Ascending aorta (tissue), 2 donors: ENCODE data around the gene CALML4. TPM values are rescaled to one million over a fixed set of nuclear protein-coding genes. Genes with fewer than 3 reads are reported as not detected.

Source experiments
- DNase-seq, 2 donors: peaks; one replicate each; pipeline ENCODE4 v3.0.0-alpha.2; 2019; ENCODE audit warnings: low spot score in 2 of 2
- H3K27ac ChIP-seq, 2 donors: fragments of 200-600 bp; sonication (generic); one replicate each; pipeline ENCODE4 v1.5.1; 2016 to 2017; ENCODE audit warnings: mild to moderate bottlenecking in 1 of 2
- H3K27me3 ChIP-seq: fragments of 200-600 bp; sonication (generic); one replicate; pipeline ENCODE4 v1.5.1; 2017
- H3K36me3 ChIP-seq, 2 donors: fragments of 200-600 bp; sonication (generic); one replicate each; pipeline ENCODE4 v1.5.1; 2016
- H3K4me1 ChIP-seq, 2 donors: fragments of 200-600 bp; sonication (generic); one replicate each; pipeline ENCODE4 v1.5.1; 2016 to 2017; ENCODE audit warnings: mild to moderate bottlenecking in 1 of 2
- H3K4me3 ChIP-seq, 2 donors: fragments of 200-600 bp; sonication (generic); one replicate each; pipeline ENCODE4 v1.5.1; 2016 to 2017; ENCODE audit warnings: mild to moderate bottlenecking in 1 of 2
- H3K9me3 ChIP-seq, 2 donors: fragments of 200-600 bp; sonication (generic); one replicate each; pipeline ENCODE4 v1.5.1; 2016
- intact Hi-C: fragments of 100-400 bp; cut with DNase I; formaldehyde crosslinking; loops from one replicate; pipeline ENCODE4 v1.15.1; 2023
- total RNA-seq: library from RNA; depleted of rRNA; stranded (reverse); fragments of >200 nt; gene quantifications from one replicate; pipeline ENCODE4 v1.1.0, GENCODE V29; 2016
- TF ChIP-seq, protein P1 (sequence below), 3 experiments: fragments of 200-600 bp in 2 of 3; fragments of 450-650 bp in 1 of 3; sonication (generic) in 2 of 3; IDR thresholded peaks; one replicate each; pipeline ENCODE4 v1.5.1; 2016 to 2019; ENCODE audit warnings: antibody characterized with exemption in 3 of 3, mild to moderate bottlenecking in 1 of 3, moderate library complexity in 1 of 3

The CALML4 gene
- total RNA-seq, 1 donor from 2014 or later, result 0.85 TPM

DNA sequence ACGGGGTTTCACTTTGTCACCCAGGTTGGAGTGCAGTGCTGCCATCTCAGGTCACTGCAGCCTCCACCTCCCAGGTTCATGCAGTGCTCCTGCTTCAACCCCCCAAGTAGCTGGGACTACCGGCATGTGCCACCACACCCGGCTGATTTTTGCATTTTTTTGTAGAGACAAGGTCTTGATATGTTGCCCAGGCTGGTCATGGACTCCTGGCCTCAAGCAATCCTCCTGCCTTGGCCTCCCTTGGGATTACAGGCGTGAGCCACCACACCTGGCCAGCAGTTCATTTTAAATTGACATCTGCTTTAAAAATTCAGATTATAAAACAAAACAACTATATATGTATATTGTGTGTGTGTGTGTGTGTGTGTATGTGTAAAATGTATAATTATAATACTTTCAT lies 38.3 kb downstream of the CALML4 start:
- Histone ChIP-seq H3K27ac (no peak overlapping the region), H3K27me3 (no peaks in the 10 kb centered on the region), H3K4me1 (peaks cover 0 to 6% of the 10 kb centered on the region in 2 donors), H3K36me3 (peaks cover 3 to 22% of the 10 kb centered on the region in 2 donors), H3K9me3 (no peaks in the 10 kb centered on the region), H3K4me3 (no peak overlapping the region)
- intact Hi-C loops, result no loop called here
- DNase-seq, result no peak
- TF ChIP-seq, protein P1, sequence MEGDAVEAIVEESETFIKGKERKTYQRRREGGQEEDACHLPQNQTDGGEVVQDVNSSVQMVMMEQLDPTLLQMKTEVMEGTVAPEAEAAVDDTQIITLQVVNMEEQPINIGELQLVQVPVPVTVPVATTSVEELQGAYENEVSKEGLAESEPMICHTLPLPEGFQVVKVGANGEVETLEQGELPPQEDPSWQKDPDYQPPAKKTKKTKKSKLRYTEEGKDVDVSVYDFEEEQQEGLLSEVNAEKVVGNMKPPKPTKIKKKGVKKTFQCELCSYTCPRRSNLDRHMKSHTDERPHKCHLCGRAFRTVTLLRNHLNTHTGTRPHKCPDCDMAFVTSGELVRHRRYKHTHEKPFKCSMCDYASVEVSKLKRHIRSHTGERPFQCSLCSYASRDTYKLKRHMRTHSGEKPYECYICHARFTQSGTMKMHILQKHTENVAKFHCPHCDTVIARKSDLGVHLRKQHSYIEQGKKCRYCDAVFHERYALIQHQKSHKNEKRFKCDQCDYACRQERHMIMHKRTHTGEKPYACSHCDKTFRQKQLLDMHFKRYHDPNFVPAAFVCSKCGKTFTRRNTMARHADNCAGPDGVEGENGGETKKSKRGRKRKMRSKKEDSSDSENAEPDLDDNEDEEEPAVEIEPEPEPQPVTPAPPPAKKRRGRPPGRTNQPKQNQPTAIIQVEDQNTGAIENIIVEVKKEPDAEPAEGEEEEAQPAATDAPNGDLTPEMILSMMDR (IDR thresholded peaks at IDR 0.05), result no peak

DNA sequence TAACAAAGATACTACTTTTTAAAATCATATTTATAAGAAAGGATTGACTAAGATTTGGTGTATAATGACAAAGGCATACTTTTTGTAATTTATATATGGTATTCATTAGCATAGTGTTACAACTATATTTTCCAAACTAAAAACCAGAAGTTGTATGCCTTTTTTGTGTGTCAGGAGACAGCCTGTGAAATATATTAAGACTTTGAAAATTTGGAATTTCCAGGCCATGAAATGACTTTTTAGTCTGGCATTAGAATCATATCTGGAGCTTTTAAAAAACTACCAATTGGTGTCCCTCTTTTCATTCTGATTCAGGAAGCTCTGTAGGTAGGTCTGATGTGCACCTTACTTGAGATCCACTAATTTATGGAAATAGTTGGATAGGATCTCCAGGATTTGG lies 41.9 kb downstream of the CALML4 start:
- no peaks in the 10 kb centered on the region for H3K9me3 ChIP-seq
- TF ChIP-seq, protein P1 (IDR thresholded peaks at IDR 0.05), result no peak
- peaks cover 0 to 6% of the 10 kb centered on the region in 2 donors for H3K4me1 ChIP-seq
- no peaks in the 10 kb centered on the region for H3K27me3 ChIP-seq
- H3K27ac ChIP-seq, result no peak overlapping the region
- DNase-seq, result no peak
- intact Hi-C loops, result no loop called here
- peaks cover 10 to 27% of the 10 kb centered on the region in 2 donors for H3K36me3 ChIP-seq
- H3K4me3 ChIP-seq, result no peak overlapping the region

DNA sequence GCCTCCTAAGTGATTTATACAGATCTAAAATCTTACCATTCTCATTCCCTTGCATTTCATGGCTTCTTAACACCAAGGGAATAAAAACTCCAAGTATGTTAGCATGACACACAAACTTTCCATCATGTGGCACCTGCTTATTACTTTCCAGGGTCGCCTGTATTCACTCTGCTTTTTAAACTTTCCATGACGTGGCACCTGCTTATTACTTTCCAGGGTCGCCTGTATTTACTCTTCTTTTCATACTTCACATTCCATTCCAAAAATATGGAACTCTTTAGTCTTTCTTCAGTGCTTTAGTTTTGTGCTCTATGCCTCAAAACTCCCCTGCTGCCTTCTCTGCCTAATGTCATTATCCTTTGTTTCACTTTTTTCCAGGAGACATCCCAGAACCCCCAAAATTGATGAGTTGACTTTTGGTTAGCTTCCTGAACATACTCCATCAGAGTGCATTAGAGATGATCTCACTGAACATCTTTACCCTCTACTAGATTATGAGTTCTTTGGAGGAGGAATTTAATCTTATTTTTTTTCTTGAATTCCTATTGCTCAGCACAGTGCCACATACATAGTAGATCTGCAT lies 47.0 kb downstream of the CALML4 start:
- Histone ChIP-seq H3K9me3 (no peaks in the 10 kb centered on the region), H3K36me3 (peaks cover 10 to 14% of the 10 kb centered on the region in 2 donors), H3K27me3 (no peaks in the 10 kb centered on the region), H3K4me3 (no peak overlapping the region), H3K27ac (peak overlapping the region; percentile 54 to 63), H3K4me1 (peaks cover 0 to 18% of the 10 kb centered on the region in 2 donors)
- intact Hi-C loops, result loop anchor here (5.0 kb wide), 2 partner anchors 54 to 101 kb away; no protein-coding TSS in a partner anchor
- TF ChIP-seq, protein P1 (IDR thresholded peaks at IDR 0.05), result no peak
- DNase-seq, result no peak

DNA sequence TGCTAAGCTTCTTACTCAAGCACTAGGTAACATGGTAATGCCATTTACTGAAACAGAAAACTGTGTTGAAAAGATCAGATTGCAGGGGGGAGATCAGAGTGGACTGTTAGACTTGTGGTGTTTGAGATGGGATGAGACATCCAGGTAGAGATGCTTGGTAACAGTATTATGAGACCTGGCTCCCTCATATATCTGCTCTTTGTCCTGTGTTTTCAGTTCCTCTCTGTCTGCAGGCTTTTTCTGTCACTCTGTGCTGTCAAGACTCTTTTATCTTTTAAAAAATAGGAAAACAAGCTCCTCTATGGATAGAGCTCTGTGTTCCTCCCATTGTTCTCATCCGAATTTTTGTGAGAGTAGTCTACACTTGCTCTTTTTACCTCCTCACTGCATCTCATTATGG lies 48.1 kb downstream of the CALML4 start:
- Histone ChIP-seq H3K4me1 (peaks cover 0 to 18% of the 10 kb centered on the region in 2 donors), H3K27ac (peak overlapping the region in 1 of 2 donors; percentile 63)

DNA sequence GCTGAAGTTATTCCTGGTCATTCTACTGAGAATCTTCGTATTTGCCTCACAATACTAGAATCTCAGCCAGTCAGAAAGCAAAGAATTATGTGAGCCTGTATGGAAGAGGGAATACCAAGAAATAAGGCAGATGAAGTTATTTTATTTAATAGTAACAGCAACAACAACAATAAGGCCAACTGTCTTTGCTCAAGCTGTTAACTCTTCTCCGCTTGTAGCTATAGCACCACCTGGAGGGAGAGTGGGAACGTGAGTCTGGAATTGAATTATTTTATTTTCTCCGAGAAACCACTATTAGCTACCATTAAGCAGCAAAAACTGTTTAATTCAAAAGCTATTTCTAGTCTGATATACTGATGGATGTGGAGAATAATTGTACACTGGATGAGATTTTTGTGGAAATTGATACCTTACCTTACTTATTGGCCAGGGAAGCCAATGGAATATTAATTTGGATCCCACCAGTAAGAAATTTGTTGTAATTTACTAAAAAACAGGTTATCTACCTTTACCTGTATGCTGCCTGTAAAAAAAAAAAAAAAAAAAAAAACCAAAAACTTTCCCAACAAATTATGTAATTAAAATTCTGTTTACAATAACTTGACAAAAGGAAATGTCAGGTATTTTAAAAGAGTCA lies 50.1 kb downstream of the CALML4 start:
- Histone ChIP-seq H3K4me3 (no peak overlapping the region), H3K27me3 (no peaks in the 10 kb centered on the region), H3K4me1 (peaks cover 0 to 18% of the 10 kb centered on the region in 2 donors), H3K9me3 (no peaks in the 10 kb centered on the region), H3K27ac (no peak overlapping the region), H3K36me3 (peaks cover 0 to 3% of the 10 kb centered on the region in 2 donors)
- no peak for DNase-seq
- intact Hi-C loops, result loop anchor here (1.0 to 5.0 kb wide), 3 partner anchors 57 to 292 kb away; no protein-coding TSS in a partner anchor
- TF ChIP-seq, protein P1 (IDR thresholded peaks at IDR 0.05), result peak; percentile 32 to 78 (median 74)

More for the DNA sequence above, 48.1 kb downstream of the CALML4 start:
- no peak for DNase-seq
- Histone ChIP-seq H3K27me3 (no peaks in the 10 kb centered on the region), H3K4me3 (no peak overlapping the region), H3K36me3 (peaks cover 8 to 10% of the 10 kb centered on the region in 2 donors), H3K9me3 (no peaks in the 10 kb centered on the region)
- TF ChIP-seq, protein P1 (IDR thresholded peaks at IDR 0.05), result no peak
- intact Hi-C loops, result loop anchor here (5.0 kb wide), 2 partner anchors 55 to 100 kb away; no protein-coding TSS in a partner anchor
